Occipital lobe (tissue), 2 donors: ENCODE results near the gene CNTNAP2. TPM values are rescaled to one million over a fixed set of nuclear protein-coding genes. Genes with fewer than 3 reads are reported as not detected.
"Not testable (repeated sequence)": the region's sequence is repeated elsewhere in the genome, so short reads cannot be mapped to it uniquely, and the experiment has no call there.

Experiments used
- DNase-seq: peaks from one replicate; lab custom pipeline; 2025; lab: John Stamatoyannopoulos, UW
- total RNA-seq: library from RNA; depleted of rRNA; stranded (reverse); fragments of >200 nt; gene quantifications from one replicate; pipeline ENCODE4 v1.2.3, GENCODE V29; 2014

The CNTNAP2 gene
- total RNA-seq, 1 donor from 2014 or later = 37.3 TPM

DNA sequence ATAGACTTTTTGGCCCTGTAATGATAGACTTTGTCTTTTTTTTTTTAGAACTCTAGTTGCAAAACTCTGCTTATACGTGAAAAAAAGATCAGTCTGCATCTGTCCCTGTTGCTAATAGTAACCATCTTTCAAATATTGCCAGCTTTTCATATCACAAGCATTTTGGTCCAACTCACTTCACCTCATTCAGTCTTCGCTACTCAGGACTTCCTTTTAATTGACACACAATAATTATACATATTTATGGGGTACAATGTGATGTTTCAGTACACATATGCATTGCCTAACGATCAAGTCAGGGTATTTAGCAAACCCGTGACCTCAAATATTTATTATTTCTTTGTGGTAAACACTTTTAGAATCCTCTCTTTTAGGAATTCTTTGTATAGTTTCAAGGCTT, 1606.9 kb downstream of the CNTNAP2 start:
- DNase-seq = no peak

GRCh38 chr7:147731311-147731710, 1614.7 kb downstream of the CNTNAP2 start:
- DNase-seq = no peak

DNA sequence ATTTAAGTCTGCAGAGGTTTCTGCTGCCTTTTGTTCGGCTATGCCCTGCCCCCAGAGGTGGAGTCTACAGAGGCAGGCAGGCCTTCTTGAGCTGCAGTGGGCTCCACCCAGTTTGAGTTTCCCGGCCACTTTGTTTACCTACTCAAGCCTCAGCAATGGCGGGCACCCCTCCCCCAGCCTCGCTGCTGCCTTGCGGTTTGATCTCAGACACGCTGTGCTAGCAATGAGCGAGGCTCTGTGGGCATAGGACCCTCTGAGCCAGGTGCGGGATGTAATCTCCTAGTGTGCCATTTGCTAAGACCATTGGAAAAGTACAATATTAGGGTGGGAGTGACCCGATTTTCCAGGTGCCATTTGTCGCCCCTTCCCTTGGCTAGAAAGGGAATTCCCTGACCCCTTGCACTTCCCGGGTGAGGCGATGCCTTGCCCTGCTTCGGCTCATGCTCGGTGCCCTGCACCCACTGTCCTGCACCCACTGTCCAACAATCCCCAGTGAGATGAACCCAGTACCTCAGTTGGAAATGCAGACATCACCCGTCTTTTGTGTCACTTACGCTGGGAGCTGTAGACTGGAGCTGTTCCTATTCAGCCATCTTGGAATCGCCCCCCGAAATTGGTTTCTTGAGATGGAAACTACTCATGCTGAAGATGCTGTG, 1621.1 kb downstream of the CNTNAP2 start:
- DNase-seq = not testable (repeated sequence)

- DNase-seq = no peak
Observed at GRCh38 chr7:147742301-147742700, 1625.7 kb downstream of the CNTNAP2 start.

DNA sequence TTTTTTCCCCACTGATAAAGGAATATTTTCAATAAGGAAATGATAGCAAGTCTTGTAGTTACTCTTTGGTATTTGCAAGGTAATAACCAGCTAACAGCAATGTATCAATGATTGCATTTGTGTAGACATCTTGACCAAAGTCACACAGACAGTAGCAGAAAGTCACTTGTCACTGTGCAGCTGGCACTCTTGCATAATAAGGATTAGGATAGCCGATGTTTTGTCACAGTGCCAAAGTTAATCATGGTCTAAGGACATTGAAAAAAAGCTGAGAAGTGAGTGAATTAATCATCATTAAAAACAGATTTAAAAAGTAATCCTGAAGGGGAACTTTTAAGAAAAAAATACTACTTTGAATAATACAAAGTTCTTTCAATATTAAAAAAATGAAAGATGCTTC, 1639.7 kb downstream of the CNTNAP2 start:
- no peak for DNase-seq

DNA sequence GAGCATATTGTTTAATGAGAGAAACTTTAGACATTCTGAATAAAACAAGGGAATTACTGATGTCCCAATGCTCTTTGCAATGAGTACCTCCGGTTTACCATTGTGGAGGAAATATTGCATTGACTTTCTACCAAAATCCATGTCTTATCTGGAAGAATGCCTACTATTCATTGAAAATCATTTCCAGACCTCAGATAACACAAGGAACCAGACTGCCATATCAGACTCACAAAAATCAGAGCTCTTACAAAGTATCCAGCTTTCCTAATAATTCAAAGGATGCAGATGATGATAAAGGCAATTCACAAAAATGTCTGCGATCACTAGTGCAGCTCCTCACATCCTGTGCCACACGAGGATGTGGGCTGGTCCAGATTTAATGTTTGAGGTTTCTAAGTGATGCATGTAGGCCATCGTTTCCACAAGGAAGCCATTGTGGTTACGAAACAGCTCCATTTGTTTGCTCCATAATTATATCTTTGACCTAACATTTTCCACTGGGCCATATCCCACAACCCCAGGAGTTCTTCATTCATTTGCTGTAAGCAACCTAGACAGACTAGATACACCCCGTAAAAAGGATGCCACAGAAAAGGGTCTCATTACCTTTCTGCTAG, 1642.8 kb downstream of the CNTNAP2 start:
- DNase-seq = no peak

DNA sequence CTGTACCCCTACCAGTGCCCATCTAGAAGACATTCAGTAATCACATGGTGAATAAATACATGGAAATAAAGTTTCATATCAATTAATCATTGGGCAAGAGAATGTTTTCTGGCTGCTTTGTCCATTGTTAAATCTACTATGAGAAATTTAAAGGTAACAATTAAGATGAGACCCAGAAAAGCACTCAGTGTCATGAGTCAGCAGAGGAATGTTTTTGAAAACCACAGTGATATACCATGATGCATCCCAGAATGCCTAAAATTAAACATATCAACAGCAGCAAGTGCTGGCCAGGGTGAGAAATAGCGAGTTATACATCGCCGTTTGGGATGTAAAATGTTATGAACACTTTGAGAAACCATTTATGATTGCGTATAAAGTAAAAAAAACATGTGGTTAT, 1648.7 kb downstream of the CNTNAP2 start:
- no peak for DNase-seq

- peak; percentile 18 for DNase-seq
Observed at GRCh38 chr7:147771344-147771743, 1654.7 kb downstream of the CNTNAP2 start.

GRCh38 chr7:147774461-147774860, 1657.9 kb downstream of the CNTNAP2 start:
- no peak for DNase-seq

GRCh38 chr7:147775516-147776284, 1659.1 kb downstream of the CNTNAP2 start:
- DNase-seq = no peak

DNA sequence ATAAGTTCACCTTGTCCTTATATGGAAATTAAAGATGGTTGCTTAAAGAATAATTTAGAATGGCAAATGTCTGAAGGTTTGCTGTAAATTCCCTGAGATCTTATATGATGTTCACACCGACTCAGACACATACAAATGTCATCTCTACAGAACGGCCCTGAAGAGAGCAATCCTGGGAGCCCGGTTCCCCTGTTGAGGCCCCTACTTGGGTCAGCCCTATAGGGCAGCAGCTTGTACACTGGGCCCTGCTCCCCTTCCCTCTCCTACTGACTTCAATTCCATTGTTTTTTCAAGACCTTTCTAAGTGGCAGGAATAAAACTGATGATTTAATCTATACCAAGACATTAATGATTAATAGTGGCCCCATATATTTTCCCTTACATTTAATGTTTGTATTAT, 1660.7 kb downstream of the CNTNAP2 start:
- DNase-seq = no peak

- no peak for DNase-seq
Observed at GRCh38 chr7:147779949-147780348, 1663.3 kb downstream of the CNTNAP2 start.

DNA sequence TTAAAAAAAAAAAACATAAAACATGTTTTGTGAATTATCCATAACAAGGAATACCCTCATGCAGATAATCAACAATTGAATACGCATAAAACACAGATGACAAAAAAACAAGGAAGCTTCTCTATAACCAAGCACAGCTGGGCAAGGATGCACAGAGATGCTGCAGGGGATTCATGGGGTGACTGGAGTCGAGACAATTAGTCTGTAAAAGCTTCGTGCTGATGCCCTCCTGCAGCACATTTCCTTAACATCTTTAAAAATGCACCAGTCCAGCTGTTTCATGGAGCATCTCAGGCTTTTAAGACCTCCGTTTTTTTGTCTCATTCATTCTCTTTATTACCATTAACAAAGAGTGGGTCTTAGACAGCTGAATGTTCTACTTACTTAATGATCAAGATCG, 1680.0 kb downstream of the CNTNAP2 start:
- no peak for DNase-seq

DNA sequence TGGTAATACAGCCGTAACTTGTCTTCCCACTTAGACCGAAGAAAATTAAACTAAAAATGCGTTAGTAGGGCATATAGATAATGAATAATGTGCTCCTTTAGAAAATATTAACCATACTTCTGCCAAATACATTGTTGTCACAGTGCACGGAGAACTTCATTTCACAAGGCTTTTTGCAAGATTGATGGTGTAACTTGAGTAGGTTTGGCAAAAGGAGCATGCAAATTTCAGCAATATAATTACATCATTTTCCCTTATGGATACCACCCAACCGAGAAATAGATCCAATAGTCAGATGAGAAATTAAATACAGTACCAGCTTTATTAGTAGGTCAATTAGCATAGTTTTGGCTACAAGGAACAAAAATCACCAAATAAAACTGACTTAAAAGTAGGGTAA, 1681.4 kb downstream of the CNTNAP2 start:
- DNase-seq = no peak

GRCh38 chr7:147801762-147802161, 1685.2 kb downstream of the CNTNAP2 start:
- DNase-seq = not testable (repeated sequence)

DNA sequence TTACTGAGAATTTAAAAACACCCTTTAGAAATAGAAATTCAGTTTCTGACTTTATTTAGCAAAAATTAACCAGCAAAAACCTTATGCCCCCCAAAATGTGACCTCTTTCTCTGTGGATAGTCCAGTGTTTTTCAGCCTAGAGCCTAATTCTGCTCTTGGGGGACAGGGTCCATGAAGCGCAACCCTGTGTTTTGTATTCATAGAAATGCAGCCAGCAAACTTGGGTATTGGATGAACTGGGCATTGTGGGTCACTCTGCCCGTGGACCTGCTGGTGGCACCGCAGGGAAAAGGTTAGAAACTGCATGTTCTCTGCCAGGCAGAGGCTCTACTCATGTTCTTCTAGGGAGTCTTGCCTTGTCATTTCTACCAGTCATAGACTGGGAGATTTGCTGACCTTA, 1686.5 kb downstream of the CNTNAP2 start:
- DNase-seq = no peak

DNA sequence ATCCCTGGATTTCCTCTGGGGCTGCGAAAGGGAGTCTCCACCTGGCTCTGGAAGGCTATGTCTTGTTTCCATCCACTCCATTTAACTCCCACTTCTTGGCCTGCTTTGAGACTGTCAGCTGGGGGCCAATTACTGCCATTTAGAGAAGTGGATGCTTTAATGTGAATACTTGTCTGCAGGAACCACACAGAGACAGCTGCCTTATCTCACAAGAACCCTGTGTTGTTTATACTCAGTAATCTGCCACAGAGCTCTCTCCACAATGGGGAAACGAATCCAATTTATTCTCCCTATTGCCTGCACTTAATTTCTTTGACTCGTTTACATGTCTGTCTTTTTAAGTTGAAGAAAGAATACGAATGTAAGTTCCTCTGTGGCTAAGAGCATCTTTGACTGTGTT, 1687.0 kb downstream of the CNTNAP2 start:
- DNase-seq = no peak

DNA sequence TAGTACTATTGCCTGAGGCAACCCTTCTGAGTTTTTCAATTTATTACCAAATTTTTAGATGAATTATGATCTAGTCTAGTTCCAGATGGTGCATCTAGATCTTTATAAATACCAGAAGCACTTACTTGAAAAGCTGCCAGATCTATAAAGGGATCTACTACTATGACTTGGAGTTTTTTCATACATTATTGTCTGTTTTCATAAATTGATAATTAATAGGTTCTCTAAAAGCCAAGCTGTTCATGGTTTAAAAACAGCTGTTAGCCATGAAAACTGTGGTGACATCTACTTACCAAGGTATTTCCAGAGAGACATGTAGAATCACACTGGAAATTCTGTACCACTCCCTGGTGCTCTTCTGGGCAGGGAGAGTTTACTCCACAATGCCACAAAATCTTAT, 1687.4 kb downstream of the CNTNAP2 start:
- no peak for DNase-seq

DNA sequence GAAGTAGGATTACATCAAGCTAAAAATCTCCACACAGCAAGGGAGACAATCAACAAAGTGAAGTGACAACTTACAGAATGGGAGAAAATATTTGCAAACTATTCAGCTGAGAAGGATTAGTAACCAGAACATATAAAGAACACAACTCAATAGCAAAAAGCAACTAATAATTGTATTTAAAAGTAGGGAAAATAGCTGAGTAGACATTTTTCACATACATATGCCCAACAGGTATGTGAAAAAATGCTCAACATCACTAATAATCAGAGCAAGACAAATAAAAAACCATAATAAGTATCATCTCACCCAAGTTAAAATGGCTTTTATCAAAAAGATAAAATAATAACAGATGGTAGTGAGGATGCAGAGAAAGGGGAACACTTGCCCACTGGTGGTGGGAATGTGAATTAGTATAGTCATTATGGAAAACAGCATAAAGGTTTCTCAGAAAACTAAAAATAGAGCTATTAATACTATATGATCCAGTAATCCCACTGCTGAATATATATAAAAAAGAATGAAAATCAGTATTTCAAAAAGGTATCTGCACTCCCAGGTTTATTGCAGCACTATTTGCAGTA, 1689.5 kb downstream of the CNTNAP2 start:
- DNase-seq = no peak

- no peak for DNase-seq
Observed at GRCh38 chr7:147809786-147810185, 1693.2 kb downstream of the CNTNAP2 start.

DNA sequence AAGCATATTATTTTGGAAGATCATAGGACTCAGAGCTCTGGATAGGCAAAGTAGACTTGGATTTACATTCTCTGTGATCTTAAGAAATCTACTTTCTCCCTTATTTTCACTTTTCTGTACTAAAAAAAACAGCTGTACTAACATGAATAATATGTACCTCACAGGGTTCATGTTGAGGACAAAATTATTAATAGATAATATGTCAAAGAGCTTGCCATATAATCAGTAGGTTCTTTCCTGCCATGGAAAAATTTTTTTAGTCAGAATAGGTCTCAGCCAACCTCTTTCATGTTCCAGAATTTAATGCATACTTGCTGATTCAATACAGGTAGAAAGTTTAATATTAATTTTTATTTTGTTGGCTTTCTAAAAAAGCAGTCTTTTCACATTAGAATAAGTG, 1693.7 kb downstream of the CNTNAP2 start:
- DNase-seq = no peak

DNA sequence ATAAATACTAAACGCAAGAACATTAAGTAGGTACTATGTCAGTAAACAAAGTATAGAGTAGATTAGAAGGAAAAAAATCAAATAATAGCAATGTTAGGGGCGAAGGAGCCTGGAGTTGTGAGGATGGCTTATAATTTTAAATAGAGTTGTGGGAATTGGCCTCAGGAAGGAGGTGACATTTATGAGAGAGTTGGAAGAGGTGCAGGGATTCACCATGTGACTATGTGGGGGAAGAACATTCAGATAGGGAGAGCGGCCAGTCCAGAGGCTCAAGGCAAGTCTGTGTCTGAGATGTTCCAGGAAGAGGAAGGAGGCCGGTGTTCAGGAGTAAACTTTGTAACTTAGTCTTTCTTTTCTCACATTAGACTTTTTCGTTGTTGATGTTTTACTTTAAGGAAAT, 1695.3 kb downstream of the CNTNAP2 start:
- no peak for DNase-seq
